A673 (cell line): Measurements from ENCODE around the gene ITIH5.

Experiments used
- EZH2 ChIP-seq: fragments of 200-600 bp; sonication (generic); IDR thresholded peaks from 2 replicates; pipeline ENCODE4 v1.6.1; 2017; ENCODE audit warnings: borderline replicate concordance, low read depth, mild to moderate bottlenecking, mixed read lengths, antibody characterized with exemption, low read length; ENCODE audit not compliant: poor library complexity, severe bottlenecking
- TF ChIP-seq, protein P1 (sequence below): fragments of 300-800, 200-600 bp; sonication (generic); conservative IDR thresholded peaks from 2 replicates; pipeline ENCODE4 v1.5.1; 2017; ENCODE audit warnings: low read depth, mild to moderate bottlenecking, antibody characterized with exemption, low read length, moderate library complexity, mixed read lengths

DNA sequence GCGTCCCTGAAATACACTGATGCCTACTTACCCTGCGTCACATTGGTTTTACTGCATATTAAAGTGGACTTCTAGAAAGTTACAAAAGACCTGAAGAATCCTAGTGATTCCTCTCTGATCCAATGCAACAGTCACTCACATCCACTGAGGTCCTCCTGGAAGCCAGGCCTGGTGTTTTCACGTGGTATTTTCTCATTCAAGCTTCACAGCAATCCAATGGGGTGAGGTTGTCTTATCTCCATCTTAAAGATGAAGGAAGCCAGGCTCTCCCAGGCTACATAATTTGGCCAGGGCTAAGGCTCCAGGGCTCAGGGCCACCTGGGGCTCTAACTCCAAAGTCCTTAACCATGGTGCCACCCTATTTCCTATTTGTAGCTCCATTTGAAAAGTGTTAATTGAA lies 129.6 kb downstream of the ITIH5 start:
- TF ChIP-seq, protein P1, sequence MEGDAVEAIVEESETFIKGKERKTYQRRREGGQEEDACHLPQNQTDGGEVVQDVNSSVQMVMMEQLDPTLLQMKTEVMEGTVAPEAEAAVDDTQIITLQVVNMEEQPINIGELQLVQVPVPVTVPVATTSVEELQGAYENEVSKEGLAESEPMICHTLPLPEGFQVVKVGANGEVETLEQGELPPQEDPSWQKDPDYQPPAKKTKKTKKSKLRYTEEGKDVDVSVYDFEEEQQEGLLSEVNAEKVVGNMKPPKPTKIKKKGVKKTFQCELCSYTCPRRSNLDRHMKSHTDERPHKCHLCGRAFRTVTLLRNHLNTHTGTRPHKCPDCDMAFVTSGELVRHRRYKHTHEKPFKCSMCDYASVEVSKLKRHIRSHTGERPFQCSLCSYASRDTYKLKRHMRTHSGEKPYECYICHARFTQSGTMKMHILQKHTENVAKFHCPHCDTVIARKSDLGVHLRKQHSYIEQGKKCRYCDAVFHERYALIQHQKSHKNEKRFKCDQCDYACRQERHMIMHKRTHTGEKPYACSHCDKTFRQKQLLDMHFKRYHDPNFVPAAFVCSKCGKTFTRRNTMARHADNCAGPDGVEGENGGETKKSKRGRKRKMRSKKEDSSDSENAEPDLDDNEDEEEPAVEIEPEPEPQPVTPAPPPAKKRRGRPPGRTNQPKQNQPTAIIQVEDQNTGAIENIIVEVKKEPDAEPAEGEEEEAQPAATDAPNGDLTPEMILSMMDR: no peak
- no peak for TF ChIP-seq EZH2
